Measurements from ENCODE around the gene ITGB2.

GRCh38 chr21:44854391-44854663 is 66.4 kb downstream of the ITGB2 start:
- no peak for TF ChIP-seq CTCF (IDR thresholded peaks at IDR 0.05)
- TF ChIP-seq POLR2A (IDR thresholded peaks at IDR 0.05), result no peak

Data from heart left ventricle (tissue), 13 donors.